Stimulated activated CD8-positive, alpha-beta memory T cell treated with anti-CD3 and anti-CD28 coated beads, Interleukin-15, amount 100 ng/mL, for 48 hours (primary cell): ENCODE measurements around the gene ARHGEF4.
A peak's percentile ranks its signal among the peaks of the same experiment; 100 is the strongest.

Source experiments
- DNase-seq, 2 donors: peaks; one replicate each; pipeline ENCODE4 v3.0.0-alpha.2; 2020; ENCODE audit warnings: low read depth in 2 of 2

The ARHGEF4 gene

GRCh38 chr2:130818809-130819208, 17.9 kb upstream of the ARHGEF4 start:
- no peak for DNase-seq

DNA sequence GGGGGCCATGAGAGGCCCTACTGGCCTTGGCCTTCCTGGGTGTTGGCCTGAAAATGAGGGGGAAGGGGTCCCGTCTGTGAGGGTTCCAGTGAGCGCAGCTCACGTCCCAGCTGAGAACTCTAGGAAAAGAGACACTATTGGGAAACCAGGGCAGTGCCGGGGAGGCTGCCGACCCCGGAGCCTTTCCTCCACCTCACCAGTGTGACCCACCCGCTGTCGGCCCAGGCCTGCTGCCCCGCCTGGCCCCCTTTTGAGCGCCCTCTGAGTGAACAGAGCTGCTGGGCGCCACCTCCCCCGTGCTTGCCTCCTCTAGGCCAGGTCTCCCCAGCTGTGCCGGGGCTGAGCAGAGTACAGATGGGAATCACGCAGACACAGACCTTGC, 17.5 kb upstream of the ARHGEF4 start:
- no peak for DNase-seq

- DNase-seq: no peak
Observed at GRCh38 chr2:130819608-130820278, 17.0 kb upstream of the ARHGEF4 start.

GRCh38 chr2:130820279-130820861, 16.3 kb upstream of the ARHGEF4 start:
- no peak for DNase-seq

- no peak for DNase-seq
Observed at GRCh38 chr2:130821867-130822266, 14.8 kb upstream of the ARHGEF4 start.

GRCh38 chr2:130822766-130823165, 13.9 kb upstream of the ARHGEF4 start:
- DNase-seq: no peak

- DNase-seq: no peak
Observed at GRCh38 chr2:130823171-130823885, 13.4 kb upstream of the ARHGEF4 start.

DNA sequence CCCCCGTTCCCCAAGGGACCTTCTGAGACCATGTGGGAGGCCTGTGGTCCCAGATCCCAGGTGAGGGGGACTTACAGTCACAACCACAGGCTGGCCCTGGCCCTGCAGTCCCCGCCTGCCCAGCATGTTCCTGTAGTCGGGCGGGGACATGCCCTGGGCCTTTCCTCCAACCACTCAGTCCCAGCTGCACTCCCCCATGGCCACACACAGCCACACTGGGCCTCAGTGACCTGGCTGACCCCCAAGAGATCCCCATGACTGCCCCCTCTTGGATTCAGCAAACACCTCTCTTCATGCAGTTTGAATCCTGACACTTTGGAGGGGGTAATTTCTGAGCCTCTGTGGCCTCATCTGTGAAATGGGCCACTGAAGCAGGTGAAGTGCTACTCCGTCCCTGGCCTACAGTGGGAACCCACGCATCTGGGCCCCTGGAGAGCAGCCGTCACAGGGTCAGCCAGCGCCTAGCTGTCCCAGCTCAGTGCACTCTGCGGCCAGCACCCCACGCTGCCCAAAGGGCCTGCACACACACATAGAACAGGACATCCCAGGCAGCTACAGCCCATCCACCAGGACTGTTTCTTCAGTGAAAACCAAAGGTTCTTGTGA, 12.7 kb upstream of the ARHGEF4 start:
- DNase-seq: no peak

DNA sequence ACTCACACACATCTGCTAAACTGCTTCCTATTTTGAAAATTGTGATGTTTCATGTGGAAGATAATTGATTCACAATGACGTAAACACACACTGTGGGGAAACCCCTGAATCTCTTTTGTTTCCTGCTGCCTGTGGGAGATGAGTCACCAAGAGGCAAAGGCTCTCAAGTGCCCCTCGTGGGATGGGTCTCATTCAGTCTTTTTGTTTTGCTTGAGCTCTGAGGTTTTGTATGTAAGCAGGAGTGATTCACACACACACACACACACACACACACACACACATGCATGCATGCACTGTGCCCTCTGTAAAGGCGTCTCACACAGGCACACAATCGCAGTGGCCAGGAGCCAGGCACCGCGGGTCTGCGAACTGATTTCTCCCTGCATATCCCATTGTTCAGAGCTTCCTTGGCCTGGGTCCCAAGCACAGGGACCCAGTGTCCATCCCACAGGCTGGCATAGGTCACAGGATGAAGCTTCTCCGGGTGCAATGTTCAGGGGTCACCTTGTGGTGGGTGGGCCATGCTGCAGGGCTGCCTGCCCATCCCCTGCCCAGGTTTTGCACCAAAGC, 12.1 kb upstream of the ARHGEF4 start:
- DNase-seq: peak; percentile 60 to 63

- no peak for DNase-seq
Observed at GRCh38 chr2:130825231-130825965, 11.3 kb upstream of the ARHGEF4 start.

- no peak for DNase-seq
Observed at GRCh38 chr2:130825966-130826253, 10.8 kb upstream of the ARHGEF4 start.

DNA sequence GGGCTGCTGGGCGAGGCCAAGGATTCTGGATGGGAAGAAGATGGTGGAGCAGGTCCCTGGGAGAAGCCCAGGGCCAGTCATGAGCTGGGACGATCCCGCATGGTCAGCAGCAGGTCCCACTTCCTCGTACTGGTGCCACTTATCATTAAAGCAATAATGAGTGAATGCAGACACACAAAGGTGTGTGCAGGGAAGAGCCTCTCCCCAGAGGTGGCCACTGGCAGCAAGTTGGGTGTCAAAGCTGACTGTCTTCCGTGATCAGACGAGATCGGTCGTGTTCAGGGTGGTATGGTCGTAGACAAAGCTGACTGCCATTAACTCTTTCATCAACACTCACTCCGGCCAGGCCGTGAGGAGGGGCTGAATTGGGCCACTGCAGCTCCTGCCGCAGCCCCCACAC, 10.3 kb upstream of the ARHGEF4 start:
- DNase-seq: no peak

DNA sequence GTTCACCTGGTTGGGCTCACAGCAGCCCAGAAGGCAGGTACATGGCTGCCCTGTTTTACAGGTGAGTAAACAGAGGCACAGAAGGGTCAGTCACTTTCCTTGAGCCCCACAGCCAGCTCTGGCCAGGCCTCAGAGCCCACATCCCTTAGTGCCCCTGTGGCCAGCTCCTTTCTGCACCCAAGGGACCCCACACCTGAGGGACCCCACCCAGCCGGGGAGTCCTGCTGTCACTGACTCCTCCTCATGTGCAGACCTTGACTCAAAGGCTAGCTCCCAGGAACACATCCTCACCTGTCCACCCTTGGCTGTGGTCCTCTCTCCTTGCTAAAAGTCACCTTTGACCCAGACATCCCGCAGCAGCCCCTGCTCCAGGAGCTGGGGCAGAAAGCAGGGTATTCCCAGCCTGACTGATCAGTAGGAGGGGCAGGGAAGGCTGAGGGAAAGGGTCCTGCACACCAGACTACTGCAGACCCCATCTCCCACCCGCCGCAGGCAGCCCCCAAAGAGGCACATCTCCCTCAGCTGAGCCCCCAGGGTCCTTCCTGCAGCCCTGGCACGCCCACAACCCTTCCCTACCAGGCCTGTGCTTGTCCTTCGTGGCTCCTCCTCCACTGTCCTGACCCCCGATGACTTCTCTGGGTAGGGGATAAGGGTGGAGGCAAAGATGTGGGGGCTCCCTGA, 9.8 kb upstream of the ARHGEF4 start:
- DNase-seq: no peak

DNA sequence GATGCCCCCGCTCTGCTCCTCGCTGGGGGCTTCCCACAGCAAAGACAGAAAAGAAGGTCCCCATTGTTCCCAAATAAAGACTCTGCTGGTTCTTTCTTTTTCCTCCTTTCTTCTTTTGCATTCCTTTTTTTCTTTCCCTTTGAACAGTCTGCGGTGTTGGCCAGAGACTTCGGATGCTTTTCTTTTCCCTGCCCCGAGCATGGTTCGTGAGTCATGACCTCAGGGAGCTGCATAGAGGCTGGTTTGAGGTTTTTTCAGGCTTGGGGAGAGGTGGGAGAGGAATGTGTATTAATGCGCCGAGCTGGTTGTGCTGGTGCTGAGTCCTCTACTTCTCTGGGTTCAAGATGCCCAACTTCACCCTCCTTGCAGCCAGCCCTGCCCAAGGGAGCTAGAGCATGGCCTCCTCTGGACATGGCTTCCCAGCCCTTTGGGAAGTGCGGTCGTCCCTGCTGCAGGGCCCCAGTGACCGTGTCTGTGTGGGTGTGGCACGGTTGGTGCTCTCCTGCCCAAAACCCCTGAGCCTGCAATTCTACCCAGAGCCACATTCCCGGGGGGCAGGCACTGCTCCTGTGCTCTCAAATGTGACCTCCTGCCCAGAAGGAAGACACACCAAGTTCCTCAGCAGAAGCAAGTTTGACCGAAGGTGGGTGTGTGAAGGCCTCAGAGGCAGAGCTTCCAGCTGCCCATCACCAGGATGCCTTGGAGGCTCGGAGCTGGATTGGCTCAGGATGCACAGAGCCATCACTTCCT, 9.0 kb upstream of the ARHGEF4 start:
- DNase-seq: no peak

- DNase-seq: no peak
Observed at GRCh38 chr2:130828461-130828860, 8.3 kb upstream of the ARHGEF4 start.

DNA sequence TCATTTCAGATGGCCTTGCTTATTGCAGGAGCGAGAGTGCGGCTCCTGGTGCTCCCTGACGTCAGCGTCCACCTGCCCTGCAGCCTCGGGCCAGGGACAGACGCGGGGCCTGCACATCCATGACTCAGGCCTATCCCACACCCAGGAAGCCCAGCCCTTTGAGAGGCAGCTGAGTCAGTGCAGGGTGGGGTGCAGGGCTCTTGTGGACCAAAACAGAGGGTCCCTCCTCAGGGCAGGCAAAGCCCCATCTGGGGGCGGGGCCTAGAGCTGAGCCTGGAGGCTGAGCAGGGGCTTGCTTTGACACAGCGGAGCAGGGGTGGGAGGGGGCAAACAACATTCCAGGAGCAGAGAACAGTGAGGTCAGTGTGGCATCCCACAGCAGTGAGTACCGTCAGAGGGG, 7.7 kb upstream of the ARHGEF4 start:
- DNase-seq: no peak

GRCh38 chr2:130830538-130830937, 6.2 kb upstream of the ARHGEF4 start:
- DNase-seq: no peak

GRCh38 chr2:130831356-130831755, 5.4 kb upstream of the ARHGEF4 start:
- no peak for DNase-seq

- no peak for DNase-seq
Observed at GRCh38 chr2:130832296-130832940, 4.3 kb upstream of the ARHGEF4 start.
